WERI-Rb-1 (cell line): ENCODE data around the gene IL36RN.
A peak's percentile ranks its signal among the peaks of the same experiment; 100 is the strongest.

Source experiments
- DNase-seq: peaks from one replicate; pipeline ENCODE4 v3.0.0-alpha.2; 2020
- H3K27ac ChIP-seq: fragments of 250-450 bp; sonication (Bioruptor Pico); 2 replicates; pipeline ENCODE4 v1.5.1; 2020; ENCODE audit warnings: mild to moderate bottlenecking, moderate library complexity
- H3K27me3 ChIP-seq: fragments of 250-450 bp; sonication (Bioruptor Pico); 2 replicates; pipeline ENCODE4 v1.5.1; 2021; ENCODE audit warnings: mild to moderate bottlenecking, low read depth, moderate library complexity; ENCODE audit not compliant: insufficient read depth, severe bottlenecking
- H3K36me3 ChIP-seq: fragments of 250-450 bp; sonication (Bioruptor Pico); 2 replicates; pipeline ENCODE4 v1.5.1; 2020; ENCODE audit warnings: mild to moderate bottlenecking, moderate library complexity
- H3K4me3 ChIP-seq: 2 replicates; pipeline ENCODE4 v1.5.1; 2011; ENCODE audit warnings: low read depth, mild to moderate bottlenecking, control low read depth, low read length
- H3K9me3 ChIP-seq: fragments of 250-450 bp; sonication (Bioruptor Pico); 2 replicates; pipeline ENCODE4 v1.5.1; 2021; ENCODE audit warnings: mild to moderate bottlenecking, moderate library complexity; ENCODE audit not compliant: severe bottlenecking
- TF ChIP-seq, protein P1 (sequence below): IDR thresholded peaks from 2 replicates; pipeline ENCODE4 v1.5.1; 2011; ENCODE audit warnings: low read depth, mild to moderate bottlenecking, control low read depth, inconsistent platforms, low read length

IL36RN gene

DNA sequence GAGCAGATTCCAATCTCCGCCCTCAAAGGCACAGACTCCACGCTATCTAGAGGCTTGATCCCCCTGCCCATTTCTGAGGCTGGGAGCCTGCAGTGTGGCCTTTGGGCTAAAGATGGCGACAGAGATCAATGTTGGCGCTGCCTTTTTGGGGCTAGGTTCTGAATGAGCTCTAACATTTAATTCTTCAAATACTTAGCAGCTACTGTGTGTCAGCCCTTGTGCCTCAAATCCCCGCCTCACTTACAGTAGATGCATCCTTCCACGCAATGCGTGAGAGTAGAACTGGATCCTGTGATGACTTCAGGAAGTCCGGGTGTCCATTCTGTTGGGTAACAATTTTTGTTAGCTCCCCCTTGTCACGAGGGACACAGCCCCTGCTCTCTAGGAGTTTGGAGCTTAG lies 21.1 kb downstream of the IL36RN start:
- Histone ChIP-seq H3K27me3 (no peaks in the 10 kb centered on the region), H3K27ac (no peak overlapping the region), H3K9me3 (no peaks in the 10 kb centered on the region), H3K4me3 (no peak overlapping the region), H3K36me3 (no peaks in the 10 kb centered on the region)
- TF ChIP-seq, protein P1, sequence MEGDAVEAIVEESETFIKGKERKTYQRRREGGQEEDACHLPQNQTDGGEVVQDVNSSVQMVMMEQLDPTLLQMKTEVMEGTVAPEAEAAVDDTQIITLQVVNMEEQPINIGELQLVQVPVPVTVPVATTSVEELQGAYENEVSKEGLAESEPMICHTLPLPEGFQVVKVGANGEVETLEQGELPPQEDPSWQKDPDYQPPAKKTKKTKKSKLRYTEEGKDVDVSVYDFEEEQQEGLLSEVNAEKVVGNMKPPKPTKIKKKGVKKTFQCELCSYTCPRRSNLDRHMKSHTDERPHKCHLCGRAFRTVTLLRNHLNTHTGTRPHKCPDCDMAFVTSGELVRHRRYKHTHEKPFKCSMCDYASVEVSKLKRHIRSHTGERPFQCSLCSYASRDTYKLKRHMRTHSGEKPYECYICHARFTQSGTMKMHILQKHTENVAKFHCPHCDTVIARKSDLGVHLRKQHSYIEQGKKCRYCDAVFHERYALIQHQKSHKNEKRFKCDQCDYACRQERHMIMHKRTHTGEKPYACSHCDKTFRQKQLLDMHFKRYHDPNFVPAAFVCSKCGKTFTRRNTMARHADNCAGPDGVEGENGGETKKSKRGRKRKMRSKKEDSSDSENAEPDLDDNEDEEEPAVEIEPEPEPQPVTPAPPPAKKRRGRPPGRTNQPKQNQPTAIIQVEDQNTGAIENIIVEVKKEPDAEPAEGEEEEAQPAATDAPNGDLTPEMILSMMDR, result peak; percentile 89
- peak; percentile 54 for DNase-seq

DNA sequence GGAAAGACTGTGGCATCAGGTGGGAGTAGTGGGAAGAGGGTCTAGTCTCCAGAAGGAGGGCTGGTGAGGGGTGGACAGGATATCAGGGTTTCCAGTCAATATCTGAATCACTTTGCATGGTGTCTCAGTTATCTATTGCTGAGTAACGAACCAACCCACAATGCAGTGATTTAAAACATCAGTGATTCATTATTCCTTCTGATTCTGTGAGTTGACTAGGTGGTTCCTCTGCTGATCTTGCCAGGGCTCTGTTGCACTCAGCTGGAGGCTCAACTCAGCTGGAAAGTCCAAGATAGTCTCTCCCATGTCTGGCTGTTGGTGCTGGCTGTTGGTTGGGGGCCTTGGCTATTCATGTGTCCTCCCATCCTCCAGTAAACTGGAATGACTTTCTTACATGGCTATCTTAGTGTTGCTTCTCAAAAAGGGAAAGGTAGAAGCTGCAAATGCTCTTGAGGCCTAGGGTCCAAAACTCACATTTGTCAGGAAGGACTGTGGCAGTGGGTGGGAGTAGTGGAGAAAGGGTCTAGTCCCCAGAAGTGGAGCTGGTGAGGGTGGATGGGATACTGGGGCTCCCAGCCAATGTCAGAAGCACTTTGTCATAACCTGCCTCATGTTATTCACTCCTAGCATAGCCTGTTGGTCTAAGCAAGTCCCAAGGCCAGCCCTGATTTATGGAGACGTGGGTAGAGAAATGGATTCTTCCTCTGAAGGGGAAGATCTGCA lies 22.7 kb downstream of the IL36RN start:
- Histone ChIP-seq H3K36me3 (no peaks in the 10 kb centered on the region), H3K4me3 (no peak overlapping the region), H3K27me3 (no peaks in the 10 kb centered on the region), H3K9me3 (no peaks in the 10 kb centered on the region), H3K27ac (no peak overlapping the region)
- TF ChIP-seq, protein P1, result no peak
- DNase-seq, result no peak

DNA sequence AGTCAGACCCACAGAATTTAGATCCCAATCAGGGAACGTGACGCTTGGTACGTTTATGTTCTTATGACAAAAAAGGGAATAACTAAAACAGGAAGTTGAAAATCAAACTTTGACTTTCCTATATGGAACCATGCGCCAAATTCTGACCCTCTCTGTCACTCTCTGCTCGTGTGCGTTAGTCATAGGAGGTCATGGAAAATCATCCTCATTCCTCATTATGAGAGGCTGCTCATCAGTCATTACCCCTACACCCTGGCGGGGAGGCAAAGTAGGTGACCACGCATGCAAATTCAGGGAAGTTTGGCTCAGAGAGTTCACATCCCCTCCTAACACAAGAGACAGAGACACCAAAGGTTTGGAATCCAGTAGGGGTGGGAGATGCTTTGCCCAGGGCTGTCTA lies 24.3 kb downstream of the IL36RN start:
- Histone ChIP-seq H3K27me3 (no peaks in the 10 kb centered on the region), H3K27ac (no peak overlapping the region), H3K36me3 (no peaks in the 10 kb centered on the region), H3K4me3 (no peak overlapping the region), H3K9me3 (no peaks in the 10 kb centered on the region)
- DNase-seq, result no peak
- TF ChIP-seq, protein P1, result no peak

DNA sequence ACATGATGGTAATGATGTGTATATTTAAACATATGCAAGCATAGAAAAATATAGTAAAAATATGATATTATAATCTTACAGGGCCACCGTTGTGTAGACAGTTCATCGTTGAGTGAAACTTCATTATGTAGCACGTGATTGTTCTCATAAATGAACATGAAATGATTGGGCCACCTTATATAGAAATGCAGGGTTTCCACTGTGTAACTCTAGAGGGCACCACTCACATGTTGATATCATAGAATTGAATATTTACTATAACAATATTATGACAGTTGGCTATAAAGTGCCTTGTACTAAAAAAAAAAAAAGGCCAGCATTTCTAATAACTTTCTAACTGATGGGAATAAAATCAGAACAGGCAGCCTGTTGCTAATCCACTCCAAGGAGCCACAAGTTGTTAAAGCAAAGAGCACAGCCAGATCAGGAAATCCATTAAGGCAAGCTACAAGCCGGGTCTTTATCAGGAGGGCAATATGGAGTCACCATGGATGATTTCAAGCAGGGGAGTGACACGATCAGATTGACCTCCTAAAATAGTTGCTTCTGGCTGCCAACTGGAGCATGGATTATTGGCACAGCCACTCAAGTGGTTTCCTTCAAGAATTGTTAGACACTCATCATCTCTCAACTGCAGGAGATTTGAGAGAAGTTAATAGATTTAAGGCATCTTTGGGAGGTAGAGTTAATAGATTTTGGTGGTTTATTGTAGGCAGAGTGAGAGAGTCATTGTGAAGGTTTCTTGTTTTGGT lies 25.4 kb downstream of the IL36RN start:
- Histone ChIP-seq H3K4me3 (no peak overlapping the region), H3K9me3 (no peaks in the 10 kb centered on the region), H3K36me3 (no peaks in the 10 kb centered on the region), H3K27me3 (no peaks in the 10 kb centered on the region), H3K27ac (no peak overlapping the region)
- TF ChIP-seq, protein P1, result 0 out of 2 replicates have a peak, but pooled peaks have one; percentile 29
- no peak for DNase-seq

DNA sequence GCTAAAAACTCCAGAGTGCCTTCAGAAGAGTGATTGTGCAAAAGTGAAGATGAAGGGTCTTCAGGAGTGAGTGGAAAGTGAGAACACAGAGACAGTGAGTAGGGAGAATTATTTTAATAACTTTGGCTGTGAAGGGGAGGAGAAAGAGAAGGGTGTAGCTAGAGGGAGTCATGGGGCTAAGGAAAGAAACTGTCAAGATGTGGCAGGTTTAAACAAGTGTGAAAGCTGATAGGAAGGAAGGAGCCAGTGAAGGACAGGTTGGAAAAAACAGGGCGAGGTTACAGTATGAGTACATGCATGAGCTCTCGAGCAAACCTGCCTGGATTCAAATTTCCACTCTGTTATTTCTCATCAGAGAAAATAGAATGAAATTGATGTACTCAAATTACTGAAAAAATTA lies 26.5 kb downstream of the IL36RN start:
- H3K9me3 ChIP-seq, result no peaks in the 10 kb centered on the region
- H3K4me3 ChIP-seq, result no peak overlapping the region
- no peaks in the 10 kb centered on the region for H3K36me3 ChIP-seq
- DNase-seq, result no peak
- TF ChIP-seq, protein P1, result no peak
- no peaks in the 10 kb centered on the region for H3K27me3 ChIP-seq
- no peak overlapping the region for H3K27ac ChIP-seq
